Astrocyte of the spinal cord (primary cell): ENCODE results near the gene ERCC3.

Source experiments
- DNase-seq: peaks from one replicate; pipeline ENCODE4 v3.0.0; 2011; ENCODE audit warnings: low read depth, low spot score
- H3K4me3 ChIP-seq: 2 replicates; pipeline ENCODE4 v1.5.1; 2011; ENCODE audit warnings: low read depth, mild to moderate bottlenecking, low read length, moderate library complexity
- CTCF ChIP-seq: IDR thresholded peaks from 2 replicates; pipeline ENCODE4 v1.5.1; 2012; ENCODE audit warnings: low read depth, mild to moderate bottlenecking, low read length, inconsistent platforms
- in situ Hi-C: cut with HindIII; loops from 2 replicates; pipeline ENCODE4 v1.10.0; 2017; ENCODE audit warnings: low sequenced_read_pairs

Gene ERCC3

GRCh38 chr2:127324635-127325034 lies 30.7 kb upstream of the ERCC3 start:
- in situ Hi-C loops: no loop called here
- no peak overlapping the region for H3K4me3 ChIP-seq
- DNase-seq: peak; percentile 61
- TF ChIP-seq CTCF: peak; percentile 68

GRCh38 chr2:127321303-127321702 lies 27.4 kb upstream of the ERCC3 start:
- in situ Hi-C loops: no loop called here
- DNase-seq: no peak
- H3K4me3 ChIP-seq: no peak overlapping the region
- no peak for TF ChIP-seq CTCF

GRCh38 chr2:127320586-127321275 lies 26.8 kb upstream of the ERCC3 start:
- DNase-seq: no peak
- H3K4me3 ChIP-seq: no peak overlapping the region
- no peak for TF ChIP-seq CTCF
- in situ Hi-C loops: no loop called here

GRCh38 chr2:127320067-127320466 lies 26.1 kb upstream of the ERCC3 start:
- no peak overlapping the region for H3K4me3 ChIP-seq
- in situ Hi-C loops: no loop called here
- no peak for DNase-seq
- no peak for TF ChIP-seq CTCF

- in situ Hi-C loops: no loop called here
- no peak for TF ChIP-seq CTCF
- DNase-seq: no peak
- H3K4me3 ChIP-seq: no peak overlapping the region
Measured at GRCh38 chr2:127314193-127314988, 20.4 kb upstream of the ERCC3 start.

DNA sequence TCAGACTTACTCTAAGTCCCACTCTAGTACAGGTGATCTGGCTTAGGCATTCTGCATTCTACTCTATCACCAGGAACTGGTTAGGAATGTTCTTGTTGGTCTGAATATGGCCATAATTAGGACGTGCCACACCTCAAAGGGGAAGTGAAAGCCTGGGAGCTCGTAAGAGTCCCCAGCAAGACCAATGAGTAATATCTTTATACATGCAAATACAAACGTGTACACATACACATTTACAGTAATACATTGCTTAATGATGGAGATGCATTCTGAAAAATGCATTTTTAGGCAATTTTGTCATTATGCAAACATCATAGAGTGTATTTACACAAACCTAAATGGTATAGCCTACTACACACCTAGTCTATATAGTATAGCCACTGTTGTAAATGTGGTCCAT lies 19.5 kb upstream of the ERCC3 start:
- no peak for DNase-seq

More for the DNA sequence above, 19.5 kb upstream of the ERCC3 start:
- H3K4me3 ChIP-seq: no peak overlapping the region
- no peak for TF ChIP-seq CTCF
- in situ Hi-C loops: no loop called here
